Inflammatory macrophage treated with lipopolysaccharide for 4 hours (primary cell): ENCODE results near the gene B3GNT5.
"Not testable (repeated sequence)": the region's sequence is repeated elsewhere in the genome, so short reads cannot be mapped to it uniquely, and the experiment has no call there.

Experiments
- DNase-seq: peaks from one replicate; pipeline ENCODE4 v3.0.0-alpha.2; 2020

B3GNT5 gene, protein sequence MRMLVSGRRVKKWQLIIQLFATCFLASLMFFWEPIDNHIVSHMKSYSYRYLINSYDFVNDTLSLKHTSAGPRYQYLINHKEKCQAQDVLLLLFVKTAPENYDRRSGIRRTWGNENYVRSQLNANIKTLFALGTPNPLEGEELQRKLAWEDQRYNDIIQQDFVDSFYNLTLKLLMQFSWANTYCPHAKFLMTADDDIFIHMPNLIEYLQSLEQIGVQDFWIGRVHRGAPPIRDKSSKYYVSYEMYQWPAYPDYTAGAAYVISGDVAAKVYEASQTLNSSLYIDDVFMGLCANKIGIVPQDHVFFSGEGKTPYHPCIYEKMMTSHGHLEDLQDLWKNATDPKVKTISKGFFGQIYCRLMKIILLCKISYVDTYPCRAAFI

DNA sequence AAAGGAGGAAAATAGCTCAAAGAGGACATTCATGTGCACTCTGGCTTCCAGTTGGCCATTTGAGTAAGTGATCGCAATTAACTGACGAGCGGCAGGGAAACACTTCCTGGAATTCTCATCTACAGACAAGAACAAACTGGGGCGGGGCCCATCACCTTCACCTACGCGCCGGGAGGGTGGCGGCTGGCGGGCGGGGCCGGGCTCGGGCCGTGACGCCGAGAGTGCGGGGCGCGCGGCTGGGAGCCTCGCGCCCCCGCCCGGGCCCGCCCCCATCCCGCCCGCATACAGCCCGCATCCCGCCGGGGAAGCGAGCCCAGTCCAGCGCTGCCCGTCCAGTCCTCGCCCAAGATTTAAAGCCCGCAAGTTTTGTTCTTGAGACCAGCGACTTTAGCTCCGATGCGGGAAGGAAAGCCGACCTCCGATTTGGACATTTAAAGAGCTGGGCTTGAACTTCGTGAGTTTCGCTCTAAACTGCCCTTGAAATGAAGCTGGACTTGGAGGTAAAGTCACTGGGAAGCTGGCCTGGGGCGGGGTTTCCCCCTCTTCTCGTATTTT is at the start of gene B3GNT5:
Gene B3GNT5 (plus strand): TSS at position 281 of the 555 bp plus-strand sequence. CDS start 16,546 bp downstream, outside the sequence.
- peak; percentile 68 for DNase-seq

DNA sequence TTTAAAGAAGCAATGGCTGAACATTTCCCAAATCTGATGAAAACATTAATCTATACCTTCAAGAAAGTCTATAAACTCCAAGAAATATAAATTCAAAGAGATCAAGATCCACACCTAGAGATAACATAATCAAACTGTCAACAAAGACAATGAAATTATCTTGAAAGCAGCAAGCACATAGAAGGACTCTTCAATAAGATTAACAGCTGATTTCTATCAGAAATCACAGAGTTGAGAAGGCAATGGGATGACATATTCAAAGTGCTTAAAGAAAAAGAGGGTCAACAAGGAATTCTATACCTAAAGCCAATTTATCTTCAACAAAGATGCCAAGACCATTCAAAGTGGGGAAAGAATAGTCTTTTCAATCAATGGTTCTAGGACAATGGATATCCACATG is 49.4 kb upstream of the B3GNT5 start:
- DNase-seq: no peak

DNA sequence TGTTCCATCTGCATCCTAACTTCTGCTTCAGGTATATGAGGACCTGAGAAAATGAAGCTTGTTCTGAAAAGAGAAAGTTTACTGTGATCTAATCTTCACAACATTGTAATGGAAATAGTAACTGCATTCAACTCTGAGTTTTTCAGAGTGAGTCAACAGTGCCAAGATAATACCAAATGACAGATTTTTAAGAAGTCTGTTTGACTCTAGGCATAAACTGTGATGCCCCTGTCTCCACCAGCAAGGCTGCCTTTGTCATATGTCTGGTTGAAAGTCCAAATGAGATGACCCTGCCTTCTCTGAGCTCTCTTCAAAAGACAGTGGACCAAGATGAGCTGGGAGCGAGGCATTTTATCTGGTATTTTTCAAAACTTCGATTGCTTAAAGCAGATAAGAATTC is 44.8 kb upstream of the B3GNT5 start:
- no peak for DNase-seq

DNA sequence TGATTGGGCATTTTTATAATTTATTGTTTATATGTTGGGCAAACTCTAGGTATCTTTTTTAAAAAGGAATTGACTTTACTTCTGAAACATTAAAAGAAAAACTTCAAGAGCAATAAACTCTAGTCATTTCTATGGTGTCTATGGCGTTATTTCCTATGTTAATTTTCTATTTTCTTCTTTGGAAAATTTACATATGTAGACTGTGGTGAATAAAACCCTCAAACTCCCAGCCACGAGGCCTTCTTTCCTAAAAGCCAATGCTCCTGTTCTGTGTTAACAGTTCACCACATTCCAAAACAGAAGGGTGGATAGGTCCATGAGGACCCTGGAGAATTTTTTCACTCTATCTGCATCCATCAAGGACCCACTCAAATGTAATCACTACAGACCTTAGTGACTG is 44.3 kb upstream of the B3GNT5 start:
- DNase-seq: no peak

DNA sequence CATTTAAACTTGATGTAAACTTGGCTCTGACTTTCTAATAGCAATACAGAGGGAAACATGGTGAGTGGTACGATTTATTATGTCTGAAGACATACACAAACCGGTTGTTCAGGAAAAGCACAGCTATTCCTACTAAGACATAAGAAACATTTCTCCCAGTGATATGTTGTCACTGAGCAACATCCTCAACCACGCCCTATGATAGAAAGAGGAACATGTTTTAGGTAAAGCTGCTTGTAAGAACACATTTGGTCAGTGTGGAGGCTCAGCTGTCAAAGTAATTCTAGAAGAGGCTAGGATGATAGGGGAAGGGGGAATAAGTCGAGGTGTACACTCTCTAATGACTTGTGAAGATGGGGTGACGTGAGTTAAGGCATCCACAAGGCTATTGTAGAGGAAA is 42.7 kb upstream of the B3GNT5 start:
- peak; percentile 79 for DNase-seq

DNA sequence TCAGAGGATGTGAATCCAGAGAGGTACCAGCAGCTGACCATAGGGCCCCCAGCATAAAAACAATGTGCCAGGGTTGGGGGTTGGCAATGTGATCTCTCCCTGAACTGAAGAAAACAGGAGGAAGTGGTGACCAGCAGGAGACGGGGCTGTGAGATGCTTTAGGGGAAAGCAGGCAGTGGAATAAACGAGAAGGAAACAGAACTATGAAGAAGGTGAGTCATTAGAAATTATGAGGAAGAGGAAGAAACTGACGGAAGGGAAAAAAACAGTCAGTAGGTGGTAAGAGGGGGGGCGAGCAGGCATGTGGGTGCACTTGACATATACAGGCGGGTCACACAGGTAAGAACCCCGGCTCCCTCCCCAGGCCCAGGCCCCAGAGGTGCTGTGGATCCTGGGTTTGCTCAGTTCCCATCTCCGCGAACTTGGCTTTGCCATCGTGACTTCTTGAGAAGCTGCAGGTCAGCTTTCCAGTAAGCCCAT is 42.2 kb upstream of the B3GNT5 start:
- peak; percentile 90 for DNase-seq

DNA sequence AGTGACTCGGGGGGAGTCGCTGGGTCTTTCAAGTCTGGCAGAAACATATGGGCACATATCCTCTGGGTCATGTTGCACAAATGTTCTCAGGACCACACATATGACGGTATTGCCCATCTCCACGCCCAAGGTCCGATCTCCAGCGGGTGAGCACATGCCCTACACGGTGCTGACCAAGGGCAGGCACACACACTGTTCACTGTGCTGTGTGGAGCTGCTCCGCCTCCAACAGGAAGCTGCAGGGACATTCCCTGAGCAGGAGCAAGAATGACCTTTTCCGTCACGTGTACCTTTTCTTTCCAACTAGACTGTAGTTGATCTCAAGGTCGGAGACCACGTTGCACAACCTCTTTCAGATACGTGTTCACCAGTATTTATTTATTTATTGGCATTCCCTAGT is 41.7 kb upstream of the B3GNT5 start:
- no peak for DNase-seq

DNA sequence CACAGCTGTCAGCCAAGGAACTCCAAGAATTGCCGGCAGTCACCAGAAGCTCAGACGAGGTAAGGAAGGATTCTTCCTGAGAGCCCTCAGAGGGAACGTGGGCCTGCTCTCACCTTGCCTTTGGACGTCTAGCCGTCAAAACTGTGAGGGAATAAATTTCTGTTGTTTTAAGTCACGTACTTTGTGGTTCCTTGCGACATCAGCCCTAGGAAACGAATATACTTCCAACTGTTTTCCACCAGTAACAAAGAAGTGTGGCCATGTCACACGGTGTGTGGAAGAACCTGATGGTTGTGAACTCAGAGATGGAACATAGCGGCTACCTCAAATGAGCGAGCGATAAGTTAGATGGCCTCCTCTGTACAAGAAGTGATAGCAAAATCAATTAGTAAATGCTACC is 41.0 kb upstream of the B3GNT5 start:
- no peak for DNase-seq

DNA sequence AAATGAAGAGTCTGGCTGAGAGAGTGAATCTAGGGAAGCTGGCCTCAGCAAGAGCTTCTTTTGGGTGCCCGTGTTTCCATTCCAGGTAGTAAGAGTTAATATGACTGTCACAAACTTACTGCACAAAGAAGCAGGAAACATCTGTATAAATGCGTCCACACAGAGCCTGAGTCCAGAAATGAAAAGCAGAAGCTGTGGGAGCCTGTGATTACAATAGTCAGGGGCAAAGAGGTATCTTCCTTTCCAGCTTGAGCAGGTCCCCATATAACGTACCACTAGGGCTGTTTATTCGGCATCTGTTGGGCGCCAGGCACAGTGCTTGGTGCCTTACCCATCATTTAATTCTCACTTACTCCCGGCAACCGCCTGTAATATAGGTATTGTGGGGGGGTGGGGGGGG is 40.5 kb upstream of the B3GNT5 start:
- DNase-seq: peak; percentile 44

DNA sequence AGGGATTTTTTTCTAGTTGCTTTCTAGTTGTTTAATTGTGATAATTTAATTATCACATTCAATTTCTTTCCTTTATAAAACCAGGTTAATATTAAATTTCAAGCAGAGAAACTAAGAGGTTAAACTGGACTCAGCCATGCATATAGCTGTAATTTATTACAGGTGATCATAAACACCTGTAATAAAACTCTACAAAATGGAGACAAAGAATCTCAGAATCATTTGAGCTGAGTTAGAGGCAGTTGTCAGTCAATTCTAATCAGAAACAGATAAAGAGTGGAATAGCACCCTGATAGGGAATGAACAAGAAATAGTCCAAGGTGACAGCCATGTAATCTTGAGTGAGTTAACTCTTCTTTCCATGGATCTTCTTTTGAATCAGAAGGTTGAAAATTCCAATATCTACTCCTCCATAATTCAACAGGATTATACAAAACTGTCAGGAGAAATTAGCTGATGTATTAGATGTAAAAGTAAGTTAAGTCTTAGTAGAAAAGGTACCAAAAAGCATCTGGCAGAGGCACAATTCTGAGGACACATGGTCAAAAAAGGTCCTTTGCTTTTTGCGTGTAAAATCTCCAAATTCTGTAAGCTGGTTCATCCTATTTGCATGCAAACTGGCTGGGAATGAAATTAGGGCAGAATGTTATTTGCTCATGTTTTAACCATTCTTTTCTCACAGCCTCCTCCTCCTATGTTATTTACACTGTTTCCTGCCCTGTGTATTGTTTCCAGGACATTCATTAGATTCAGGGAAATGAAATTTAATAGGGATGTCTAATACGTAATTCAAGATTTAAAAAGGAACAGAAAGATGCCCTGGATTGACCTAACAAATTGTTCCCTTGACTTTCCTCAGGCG is 39.4 kb upstream of the B3GNT5 start:
- no peak for DNase-seq

DNA sequence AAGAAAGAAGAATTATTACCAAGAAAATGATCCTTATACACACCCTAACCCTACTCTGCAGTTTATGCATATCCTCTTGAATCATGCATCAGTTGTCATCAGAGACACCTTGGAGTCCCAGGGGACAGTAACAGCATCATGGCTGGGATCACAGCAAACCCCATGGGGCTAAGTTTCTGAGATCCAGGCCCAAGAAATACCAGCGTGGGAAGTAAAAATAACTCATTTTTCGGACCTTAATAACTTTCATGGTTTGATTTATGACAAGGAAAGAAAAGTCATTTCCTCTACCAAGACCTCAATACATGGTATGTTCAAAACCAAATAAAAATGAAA is 38.8 kb upstream of the B3GNT5 start:
- no peak for DNase-seq

DNA sequence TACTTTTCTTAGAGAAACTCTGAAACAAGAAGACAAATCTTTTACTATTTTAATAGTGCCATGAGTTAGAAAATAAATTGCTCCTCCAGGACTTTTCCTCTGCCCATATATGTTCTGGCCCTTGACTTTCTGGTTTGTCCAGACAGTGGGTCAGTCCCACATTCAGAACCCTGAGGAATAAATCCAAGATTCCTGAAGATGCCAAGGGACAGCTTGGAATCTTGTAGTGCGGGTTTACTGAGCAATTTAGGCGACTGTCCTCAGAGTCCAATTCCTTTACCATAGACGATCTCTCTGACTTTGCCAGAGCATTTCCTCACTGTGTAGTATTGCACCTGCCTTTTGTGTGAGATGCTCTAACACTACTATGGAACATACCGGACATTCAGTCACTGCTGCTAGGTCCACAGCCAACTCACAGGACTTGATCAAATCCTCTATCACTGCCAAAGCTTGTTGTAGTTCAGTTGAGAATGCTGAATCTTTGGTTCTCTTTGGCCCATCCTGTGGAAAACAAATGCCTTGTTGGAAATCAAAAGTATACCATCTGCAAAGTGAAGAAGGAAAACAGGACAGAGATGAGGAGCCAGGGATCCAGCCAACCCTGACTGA is 37.4 kb upstream of the B3GNT5 start:
- DNase-seq: no peak

DNA sequence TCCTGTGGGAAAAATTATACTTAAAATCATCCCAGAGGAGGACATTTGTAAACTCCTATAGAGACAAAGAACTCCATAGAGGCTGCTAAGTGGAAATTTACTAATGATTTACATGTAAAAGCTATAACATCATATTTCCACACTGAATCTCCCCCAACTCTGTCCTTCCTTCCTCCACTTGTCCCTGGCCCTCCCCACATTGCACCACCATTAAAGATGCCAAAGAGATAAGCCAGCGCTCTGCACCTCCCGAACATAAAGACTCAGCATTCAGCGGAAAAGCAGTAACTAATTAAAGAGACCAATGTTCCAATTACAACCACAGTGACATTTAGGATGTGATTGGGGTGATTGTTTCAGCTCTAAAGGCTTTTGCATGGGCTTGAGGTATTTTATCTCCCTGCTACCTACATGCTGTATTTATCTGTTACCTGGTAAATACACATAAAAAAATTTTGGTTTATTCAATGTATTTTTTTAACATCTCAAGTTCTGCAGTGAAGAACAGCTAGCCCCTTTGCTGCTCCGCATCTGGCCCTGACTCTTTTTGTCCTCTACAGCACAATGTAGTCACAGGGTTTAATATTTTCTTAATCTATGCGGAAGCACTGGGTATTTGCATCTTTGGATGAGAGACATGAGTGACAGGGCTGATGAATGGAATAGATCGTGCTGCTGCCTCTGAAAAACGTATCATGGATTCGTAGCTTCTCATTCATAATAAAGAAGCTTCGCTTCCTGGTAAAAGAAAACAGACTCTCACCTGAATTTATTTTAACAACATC is 35.3 kb upstream of the B3GNT5 start:
- DNase-seq: no peak

DNA sequence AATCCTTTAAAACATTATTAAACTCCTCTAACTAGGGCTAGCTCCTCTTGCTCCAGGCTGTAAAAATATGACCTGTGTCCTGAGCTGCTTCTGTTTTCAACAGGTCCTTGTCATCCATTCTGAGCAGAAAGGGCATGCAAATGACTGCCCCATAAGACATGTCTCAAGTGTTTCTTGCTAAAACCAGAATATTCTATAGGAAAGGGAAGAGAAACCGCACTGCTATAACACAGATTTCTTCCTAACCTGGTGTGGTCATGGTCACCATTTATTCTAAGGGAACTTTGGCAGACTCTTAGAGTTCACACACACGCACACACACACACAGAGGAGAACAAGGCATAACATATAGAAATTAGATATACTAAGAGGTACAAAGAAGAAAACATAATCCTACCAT is 34.2 kb upstream of the B3GNT5 start:
- DNase-seq: peak; percentile 82

DNA sequence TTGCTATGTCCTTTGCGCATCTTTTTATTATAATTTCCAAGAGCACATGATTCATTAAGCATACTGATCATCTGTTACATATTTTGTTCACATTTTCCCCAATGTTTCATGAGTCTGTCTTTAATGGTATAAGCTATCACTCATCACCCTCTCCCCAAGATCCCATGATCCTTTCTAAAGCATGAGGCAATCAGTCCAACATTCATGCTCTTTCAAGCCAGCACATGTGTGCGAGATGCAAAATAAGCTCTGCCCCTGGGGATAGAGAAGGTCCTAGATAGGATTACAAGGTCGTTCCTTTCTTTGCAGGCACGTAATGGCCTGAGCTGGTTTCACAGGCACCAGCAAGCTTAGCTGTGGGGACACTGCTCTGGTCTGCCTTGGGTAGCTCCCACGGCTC is 32.2 kb upstream of the B3GNT5 start:
- DNase-seq: no peak

DNA sequence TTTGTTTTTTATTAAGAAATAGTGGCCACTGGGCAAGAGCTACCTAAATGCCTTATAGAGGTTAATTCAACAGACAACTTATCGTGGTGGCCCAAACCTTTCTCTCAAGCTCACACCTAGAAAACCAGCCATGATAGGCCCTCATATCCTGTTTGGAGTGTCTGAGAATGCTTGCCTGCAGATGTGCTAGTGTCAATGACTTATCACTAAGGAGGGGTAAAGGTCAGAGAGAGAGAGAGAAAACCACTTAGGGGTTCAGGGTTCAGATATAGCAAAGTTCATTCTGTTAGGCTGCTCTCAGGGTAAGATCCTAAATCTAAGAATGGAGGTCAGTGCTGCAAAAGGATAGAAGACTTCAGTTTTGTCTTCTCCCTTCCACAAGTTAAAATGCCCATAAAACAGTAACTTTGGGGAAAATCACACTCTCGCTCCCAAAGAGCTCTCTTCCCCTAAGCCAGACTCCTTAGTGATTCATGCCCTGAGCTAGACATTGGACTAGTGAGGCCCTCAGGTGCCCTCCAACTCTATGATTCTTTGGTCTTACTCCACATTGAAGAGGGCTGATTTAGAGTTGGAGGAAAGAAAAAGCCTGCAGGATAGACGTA is 30.3 kb upstream of the B3GNT5 start:
- no peak for DNase-seq

DNA sequence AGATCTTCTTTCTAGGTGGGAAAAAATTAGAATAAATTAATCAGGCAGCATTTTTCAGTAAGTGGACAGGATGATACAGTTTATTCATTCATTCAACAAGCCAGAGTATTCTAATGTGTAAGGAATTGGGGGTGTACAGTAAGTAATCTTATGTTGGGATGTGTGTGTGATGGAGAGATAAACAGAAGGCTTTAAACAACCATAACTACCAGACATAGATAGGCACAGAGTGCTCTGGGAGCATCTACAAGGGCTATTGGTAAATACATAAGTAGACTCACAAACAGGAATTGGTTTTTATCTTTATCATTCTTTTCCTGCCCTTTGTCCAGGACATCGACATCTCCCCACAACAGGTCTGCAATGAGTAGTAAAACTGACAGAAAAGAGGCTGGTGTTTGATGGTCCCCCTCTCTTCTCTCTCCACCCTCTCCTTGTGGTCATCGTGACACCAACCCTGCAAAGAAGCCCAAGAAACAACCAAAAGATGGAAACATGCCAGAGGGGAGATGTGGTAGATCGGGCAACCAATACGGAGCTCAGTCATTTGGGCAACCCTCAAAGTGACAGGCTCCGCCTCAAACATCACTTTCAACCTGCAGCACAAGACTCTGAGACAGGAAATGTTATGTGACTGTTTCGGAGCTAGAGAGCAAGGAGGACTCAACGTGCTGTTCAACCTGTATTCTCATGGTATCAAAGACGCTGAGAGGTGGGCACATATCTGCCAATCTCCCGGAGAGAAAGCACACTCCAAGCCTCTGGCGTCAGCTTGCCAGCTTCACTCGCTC is 28.7 kb upstream of the B3GNT5 start:
- no peak for DNase-seq

DNA sequence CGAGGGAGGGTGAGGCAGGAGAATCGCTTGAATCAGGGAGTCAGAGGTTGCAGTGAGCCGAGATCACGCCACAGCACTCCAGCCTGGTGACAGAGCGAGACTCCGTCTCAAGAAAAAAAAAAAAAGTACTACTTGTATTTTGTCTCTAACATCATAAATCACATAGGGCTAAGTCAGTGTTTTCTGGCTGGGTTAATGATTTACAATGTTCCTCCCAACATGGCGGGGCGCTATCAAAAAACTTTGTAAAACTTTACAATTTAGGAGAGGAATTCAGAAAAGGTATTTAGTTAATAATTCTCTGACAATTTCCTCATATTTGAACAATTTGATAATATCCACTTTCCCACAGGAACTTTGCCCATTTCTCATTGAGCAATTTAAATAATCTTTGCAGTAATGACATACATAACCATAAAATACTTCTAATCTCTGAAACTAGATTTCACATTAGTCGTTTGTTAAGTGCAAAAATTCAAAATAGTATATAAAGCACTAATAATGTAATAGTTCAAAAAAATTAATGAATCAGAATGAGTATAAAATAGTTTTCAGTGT is 26.6 kb upstream of the B3GNT5 start:
- no peak for DNase-seq

DNA sequence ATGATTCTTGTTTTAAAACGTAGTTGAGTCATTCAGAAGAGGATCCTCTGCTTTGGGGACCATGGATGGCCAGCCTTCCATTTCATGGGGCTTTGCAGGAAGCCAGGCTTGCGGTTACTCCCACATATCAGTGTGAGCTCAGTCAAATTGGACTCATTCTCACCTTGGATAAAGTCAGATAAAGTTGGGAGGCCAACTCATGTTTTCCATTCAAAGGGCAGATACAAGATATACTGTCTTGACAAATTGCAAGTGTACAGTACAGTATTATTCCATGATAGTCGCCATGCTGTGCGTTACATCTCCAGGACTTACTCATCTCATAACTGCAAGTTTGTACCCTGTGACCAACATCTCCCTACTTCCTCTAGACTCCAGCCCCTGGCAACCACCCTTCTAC is 25.5 kb upstream of the B3GNT5 start:
- no peak for DNase-seq

DNA sequence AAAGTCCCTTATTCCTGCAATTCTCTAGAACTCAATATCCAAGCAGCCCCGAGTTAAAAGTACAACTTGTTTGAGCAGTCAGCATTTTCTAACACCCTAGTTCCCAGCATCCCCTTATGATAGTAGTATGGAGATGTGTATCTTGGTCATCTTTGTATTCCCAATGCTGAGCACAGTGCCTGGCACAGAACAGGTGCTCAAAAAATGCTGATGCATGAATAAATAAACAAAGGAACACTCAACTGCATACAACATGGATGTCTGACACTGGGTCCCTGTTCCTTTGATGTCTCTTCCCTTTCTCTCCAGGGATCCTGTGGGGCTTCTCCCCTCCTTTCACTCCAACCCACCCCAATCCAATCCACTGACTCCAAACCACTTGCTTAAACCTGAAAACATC is 23.9 kb upstream of the B3GNT5 start:
- no peak for DNase-seq

DNA sequence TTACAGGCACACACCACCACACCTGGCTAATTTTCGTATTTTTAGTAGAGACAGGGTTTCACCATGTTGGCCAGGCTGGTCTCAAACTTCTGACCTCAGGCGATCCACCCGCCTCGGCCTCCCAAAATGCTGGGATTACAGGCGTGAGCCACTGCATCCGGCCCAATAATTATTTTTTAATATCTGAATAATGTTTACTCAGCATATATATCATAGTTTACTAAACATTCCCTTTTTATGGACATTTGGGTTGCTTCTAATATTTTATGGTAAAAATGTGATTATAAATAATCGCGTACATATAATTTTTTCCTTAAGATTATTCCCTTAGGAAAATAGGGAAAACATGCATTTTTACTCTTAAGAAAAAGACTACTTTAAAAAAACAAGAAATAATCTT is 22.8 kb upstream of the B3GNT5 start:
- DNase-seq: not testable (repeated sequence)
